Fibroblast of mammary gland (primary cell): ENCODE results near the gene BCO1.

Experiments used
- DNase-seq: peaks from one replicate; pipeline ENCODE4 v3.0.0-alpha.2; 2010; ENCODE audit warnings: low read depth
- H3K4me3 ChIP-seq: 2 replicates; pipeline ENCODE4 v1.5.1; 2011; ENCODE audit warnings: low read depth, mild to moderate bottlenecking, low read length, moderate library complexity; ENCODE audit not compliant: control insufficient read depth
- CTCF ChIP-seq: conservative IDR thresholded peaks from 2 replicates; pipeline ENCODE4 v1.5.1; 2011; ENCODE audit warnings: low read depth, low read length, inconsistent platforms; ENCODE audit not compliant: control insufficient read depth, insufficient read depth

BCO1 gene

GRCh38 chr16:81268509-81268908 is 30.0 kb downstream of the BCO1 start:
- no peak for TF ChIP-seq CTCF
- DNase-seq, result no peak
- H3K4me3 ChIP-seq, result no peak overlapping the region

- H3K4me3 ChIP-seq, result no peak overlapping the region
- no peak for TF ChIP-seq CTCF
- DNase-seq, result no peak
Measured at GRCh38 chr16:81273223-81273950, 34.9 kb downstream of the BCO1 start.

DNA sequence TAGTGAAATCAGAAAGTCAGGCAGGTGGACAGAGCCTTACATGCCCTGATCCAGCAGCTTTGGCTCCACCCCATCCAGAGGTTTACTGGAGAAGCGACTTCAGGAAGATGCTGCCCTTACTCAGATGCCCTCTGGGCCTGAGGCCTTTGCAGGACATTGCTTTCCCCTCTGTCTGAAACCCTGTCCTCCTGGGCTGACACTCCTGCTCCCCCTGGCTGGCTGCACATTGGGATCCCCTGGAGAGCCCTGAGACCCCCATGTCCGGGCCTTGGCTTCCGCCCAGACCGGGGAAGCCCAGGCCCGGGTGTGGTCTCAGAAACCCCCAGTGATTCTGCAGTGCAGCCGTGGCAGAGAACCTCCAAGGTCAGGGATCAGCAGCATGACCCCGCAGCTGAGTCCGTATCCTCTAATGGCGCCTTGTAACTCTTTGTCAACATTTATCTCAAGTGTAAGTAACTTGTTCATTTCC is 36.6 kb downstream of the BCO1 start:
- no peak overlapping the region for H3K4me3 ChIP-seq
- DNase-seq, result no peak
- no peak for TF ChIP-seq CTCF

- TF ChIP-seq CTCF, result no peak
- no peak overlapping the region for H3K4me3 ChIP-seq
- no peak for DNase-seq
Measured at GRCh38 chr16:81275795-81276194, 37.3 kb downstream of the BCO1 start.

- H3K4me3 ChIP-seq, result no peak overlapping the region
- no peak for TF ChIP-seq CTCF
- DNase-seq, result no peak
Measured at GRCh38 chr16:81276323-81276722, 37.8 kb downstream of the BCO1 start.

- no peak for DNase-seq
- no peak overlapping the region for H3K4me3 ChIP-seq
- TF ChIP-seq CTCF, result no peak
Measured at GRCh38 chr16:81277541-81278080, 39.1 kb downstream of the BCO1 start.
